CD4-positive, alpha-beta T cell treated with Interleukin-6 for 4 hours (primary cell): Measurements from ENCODE around the gene MYO5B.
"Not testable (repeated sequence)": the region's sequence is repeated elsewhere in the genome, so short reads cannot be mapped to it uniquely, and the experiment has no call there.

Experiments used
- DNase-seq: peaks from one replicate; pipeline ENCODE4 v3.0.0-alpha.2; 2020; ENCODE audit warnings: mixed read lengths

MYO5B gene

DNA sequence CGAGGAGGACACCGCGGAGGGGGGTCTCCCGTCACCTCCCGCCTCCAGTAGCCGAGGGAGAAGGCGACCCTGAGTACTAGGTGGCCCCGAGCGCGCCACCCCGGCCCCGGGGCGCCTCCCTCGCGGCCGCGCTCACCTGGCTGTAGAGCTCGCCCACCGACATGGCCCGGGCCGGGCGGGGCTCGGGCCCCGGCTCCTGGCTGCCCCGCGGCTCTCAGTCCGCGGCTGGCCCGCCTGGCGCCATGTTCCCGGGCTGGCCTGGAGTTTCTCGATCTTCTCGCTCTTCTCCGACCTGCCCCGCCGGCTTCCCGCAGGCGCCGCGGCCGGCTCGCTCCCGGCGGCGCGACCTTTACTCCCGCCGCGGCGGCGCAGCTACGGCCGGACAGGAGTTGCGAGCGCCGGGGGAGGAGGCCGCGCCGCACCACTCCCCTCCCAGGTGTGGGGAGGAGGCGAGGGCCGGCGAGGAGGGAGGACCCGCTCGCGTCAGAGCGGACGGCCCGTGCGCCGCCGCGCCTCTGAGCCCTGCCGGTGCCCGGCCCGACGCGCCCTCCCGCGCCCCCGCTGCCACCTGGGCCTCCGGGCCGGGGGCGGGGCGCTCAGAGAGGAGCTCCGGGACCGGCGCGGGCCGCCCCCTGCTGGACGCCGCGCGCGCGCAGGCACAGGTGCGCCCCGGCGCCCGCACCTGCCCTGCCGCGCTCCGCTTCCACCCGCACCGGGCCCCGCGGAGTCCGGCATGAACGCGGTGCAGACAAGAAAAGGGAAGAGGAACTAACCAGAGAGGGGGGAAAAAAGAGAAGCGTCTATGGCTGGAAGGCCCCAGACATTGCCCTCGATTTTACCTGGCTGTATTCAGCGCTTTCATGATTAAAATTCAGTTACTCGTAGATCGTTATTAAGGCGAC, at the start of gene MYO5B:
Gene MYO5B, minus strand, starts transcription at position 517 of the 902 bp plus-strand sequence. Its CDS starts 354 bp downstream, at position 163.
- DNase-seq: peak; percentile 56

GRCh38 chr18:50241768-50242167, 46.8 kb upstream of the MYO5B start:
- DNase-seq: not testable (repeated sequence)

DNA sequence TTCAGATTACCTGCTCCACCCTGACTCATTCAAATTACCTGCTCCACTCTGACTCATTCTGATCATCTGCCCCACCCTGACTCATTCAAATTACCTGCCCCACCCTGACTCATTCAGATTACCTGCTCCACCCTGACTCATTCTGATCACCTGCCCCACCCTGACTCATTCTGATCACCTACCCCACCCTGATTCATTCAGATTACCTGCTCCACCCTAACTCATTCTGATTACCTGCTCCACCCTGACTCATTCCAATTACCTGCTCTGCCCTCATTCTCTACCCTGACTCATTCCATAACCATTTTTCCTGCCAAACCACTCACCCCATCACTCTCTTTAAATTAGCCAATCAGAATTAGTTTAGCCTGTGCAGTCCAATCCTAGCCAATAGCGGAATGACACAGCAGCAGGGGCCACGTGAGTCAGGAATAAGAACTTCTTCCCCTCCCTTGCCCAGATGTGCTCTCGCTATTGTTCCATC, 45.2 kb upstream of the MYO5B start:
- no peak for DNase-seq

- no peak for DNase-seq
Observed at GRCh38 chr18:50232419-50232818, 37.5 kb upstream of the MYO5B start.

DNA sequence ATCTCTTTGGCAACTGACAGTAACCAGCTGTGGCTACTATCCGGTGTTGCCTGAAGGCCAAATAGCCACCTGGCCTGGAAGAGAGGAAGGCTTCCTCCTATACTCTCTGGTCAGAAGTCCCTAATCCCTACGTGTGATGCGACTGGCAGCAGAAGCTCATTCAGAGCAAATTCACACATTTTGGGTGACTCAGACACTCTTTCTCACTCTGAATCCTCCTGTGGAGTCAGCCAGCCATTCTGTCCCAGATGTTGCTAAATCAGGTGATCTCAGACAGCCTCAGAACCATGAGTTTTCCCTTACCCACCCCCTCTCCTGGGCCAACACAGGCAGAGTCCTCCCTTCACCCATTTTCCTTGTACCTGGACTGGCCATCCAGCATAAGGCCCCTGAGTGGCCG, 36.7 kb upstream of the MYO5B start:
- no peak for DNase-seq

DNA sequence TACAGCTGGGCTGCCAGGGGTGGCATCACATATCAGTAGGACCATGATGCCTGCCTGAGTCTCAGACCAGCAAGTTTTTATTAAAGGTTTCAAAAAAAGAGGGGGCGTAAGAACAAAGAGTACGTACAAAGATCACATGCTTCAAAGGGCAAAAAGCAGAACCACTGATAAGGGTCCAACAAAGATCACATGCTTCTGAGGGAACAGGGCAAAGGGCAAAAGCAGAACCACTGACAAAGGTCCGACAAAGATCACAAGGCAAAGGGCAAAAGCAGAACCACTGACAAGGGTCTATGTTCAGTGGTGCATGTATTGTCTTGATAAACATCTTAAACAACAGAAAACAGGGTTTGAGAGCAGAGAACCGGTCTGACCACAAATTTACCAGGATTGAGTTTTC, 25.3 kb upstream of the MYO5B start:
- DNase-seq: not testable (repeated sequence)

GRCh38 chr18:50218432-50219197, 23.7 kb upstream of the MYO5B start:
- peak; percentile 39 for DNase-seq

DNA sequence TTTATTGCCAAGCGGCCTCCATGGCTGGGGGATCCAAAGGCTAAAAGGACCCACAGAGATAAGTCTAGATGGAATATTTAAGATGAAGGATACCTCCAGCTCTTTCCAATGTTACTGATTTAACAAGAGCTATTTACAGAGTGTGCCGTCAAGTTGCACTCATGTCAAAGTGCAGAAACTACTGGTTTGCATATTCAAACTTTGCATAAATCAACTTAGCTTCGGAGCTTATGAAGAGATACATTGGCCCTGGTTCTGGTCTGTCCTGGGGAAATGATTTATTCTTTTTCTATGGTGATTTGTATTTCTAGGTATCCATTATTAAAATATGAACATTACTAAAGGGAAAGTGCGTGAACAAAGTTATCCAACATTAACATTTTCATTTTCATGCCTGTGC, 14.4 kb upstream of the MYO5B start:
- DNase-seq: no peak

DNA sequence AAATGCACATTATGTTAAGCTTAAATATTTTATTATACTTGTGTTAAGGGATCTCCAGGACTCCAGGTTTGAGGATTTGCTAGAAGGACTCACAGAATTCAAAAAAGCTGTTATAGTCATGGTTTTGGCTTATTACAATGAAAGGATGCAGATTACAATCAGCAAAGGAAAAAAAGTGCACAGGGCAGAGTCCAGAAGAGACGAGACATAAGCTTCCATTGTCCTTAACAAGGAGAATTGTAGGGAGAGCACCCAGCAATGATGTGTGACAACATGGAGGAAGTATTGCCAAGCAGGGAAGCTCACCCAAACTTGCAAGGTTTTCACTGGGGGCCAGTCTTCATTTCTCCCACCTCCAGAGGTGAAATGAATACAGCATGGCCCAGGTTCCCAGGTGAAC, 12.8 kb upstream of the MYO5B start:
- DNase-seq: no peak

GRCh38 chr18:50203801-50204604, 9.1 kb upstream of the MYO5B start:
- peak; percentile 9 for DNase-seq

GRCh38 chr18:50201476-50202018, 6.6 kb upstream of the MYO5B start:
- DNase-seq: no peak

GRCh38 chr18:50199921-50200320, 5.0 kb upstream of the MYO5B start:
- DNase-seq: no peak

DNA sequence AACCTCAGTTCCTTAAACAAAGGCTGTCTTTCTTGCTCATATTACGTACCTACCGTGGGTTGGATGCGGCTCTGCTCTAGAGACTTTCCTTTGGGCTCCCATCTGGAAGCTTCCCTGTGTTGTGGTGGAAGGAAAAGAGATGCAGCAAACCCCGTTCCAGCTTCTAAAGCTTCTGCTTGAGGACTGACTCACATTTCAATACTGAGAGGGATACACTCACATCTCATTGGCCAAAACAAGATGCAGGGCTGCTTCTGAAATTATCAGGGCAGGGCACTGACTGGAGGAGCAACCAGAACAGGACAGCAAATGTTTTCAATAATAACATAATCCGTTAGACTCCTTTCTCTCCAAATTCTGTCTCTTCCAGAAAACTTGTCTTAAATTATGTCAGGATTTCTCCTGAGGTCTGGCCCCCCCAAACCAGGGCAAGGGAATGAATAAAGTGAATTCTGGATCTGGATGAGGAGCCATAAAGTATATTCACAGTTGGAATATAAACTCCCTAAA, 4.5 kb upstream of the MYO5B start:
- DNase-seq: no peak

DNA sequence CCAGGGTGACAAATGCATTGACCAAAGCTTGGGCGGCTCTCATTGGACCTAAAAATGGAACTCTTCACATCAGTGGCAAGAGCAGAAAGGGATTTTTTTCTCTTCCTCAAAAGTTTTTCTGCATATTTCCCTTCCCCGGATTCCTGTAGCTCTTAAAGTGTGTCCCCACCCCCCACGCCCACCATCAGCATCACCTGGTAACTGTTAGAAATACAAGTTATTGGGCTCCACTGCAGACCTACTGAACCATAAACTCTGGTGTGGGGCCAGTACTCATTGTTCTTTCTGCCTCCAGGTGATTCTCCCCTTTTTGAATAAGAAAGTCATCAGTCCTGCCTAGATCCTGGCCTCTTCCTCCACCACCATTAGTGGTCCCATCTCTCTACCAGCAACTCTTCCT, 1.3 kb upstream of the MYO5B start:
- DNase-seq: no peak

DNA sequence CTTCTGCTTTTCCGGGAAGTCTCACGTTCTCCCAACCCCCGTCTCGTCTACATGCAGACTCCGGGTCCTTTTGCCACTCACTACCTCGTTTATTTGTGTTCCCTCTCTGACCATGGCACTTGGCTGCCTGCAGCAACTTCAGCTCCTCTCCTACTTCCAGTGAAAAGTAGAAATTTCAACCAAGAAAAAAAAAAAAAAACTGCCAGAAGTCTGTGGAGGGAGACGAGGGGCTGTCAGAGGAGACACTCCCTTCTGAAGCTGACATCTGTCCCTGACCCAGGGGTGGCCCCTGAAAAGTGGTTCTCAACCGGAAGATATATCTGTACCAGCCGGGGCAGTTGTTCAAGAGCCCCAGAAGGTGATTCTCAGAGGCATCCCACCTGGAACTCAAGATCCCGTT, 742 bp upstream of the MYO5B start:
- no peak for DNase-seq

DNA sequence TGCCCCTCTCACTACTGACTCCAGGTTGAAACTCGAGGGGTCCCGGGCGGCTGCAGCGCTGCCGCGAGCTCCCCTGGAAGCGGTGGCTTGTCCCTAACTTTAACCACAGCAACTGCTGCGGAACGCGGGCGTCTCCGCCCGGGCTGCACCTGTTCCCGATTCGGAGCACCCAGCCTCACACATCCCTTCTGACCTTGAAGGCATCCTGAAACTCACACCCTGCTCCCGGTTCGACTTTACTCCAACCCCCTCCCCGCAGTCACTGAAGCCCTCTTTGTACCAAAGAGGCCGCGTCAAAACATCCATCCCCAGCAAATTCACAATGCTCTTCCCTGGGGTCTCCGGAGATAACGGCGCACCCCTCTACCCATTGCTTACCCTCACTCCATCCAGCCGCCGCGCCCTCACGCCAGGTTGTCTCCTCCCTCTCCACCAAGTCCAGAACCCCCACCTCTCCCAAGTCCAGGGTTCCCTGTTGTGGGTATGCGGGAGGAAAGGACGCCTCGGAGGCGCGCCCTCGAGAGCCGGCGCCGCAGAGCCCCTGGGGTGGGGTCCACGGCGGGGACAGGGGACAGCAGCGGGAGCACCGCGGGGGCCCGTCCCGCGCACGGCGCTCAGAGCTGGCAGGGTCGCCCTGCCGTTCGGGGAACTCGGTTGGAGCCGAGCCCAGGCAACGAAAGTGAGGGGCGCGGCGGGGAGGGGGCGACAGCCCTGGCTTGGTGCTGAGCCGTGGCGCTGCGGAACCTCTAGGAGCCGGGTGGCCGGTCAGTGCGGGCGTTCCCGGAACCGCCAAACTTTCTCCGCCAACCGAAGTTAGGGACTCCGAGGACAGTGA, 934 bp downstream of the MYO5B start:
- DNase-seq: no peak

DNA sequence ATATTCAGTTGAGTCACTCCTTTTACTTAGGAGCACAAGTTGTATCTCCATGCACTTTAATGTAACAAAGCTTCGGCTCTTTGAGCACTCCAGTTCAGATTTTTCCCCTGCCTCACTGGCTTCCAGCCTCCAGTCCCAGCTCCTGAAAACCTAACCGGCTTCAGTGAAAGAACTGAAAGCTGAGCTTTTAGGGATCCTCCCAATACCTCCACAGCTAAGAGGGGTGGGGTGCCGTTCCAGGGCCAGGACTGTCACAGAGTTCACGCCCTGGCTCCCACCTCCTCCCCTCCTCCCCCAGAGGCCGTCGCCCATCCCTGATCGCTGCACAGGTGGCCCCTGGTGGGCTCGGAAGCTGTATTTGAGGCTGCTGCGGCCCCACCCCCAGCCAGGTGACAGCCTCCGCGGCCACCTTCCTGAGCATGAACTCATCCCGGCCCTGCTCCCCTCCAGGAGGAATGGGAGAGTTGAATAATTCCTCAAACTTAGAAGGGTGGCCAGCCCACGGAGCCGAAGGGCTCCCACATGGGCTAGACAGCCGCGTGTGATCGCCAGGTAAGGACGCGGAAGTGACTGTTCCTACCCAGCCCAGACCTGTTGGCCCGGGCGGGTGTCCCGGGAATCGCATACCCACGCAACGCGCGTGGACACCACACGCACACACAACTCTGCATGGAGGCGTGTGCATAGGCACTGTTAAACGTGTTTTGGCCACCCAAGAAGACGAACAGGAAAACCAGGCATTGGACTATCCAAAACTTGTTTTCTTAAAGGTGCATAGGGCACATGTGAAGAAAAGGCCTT, 1.8 kb downstream of the MYO5B start:
- DNase-seq: no peak

GRCh38 chr18:50190926-50191325, 4.0 kb downstream of the MYO5B start:
- no peak for DNase-seq

GRCh38 chr18:50190236-50190635, 4.7 kb downstream of the MYO5B start:
- no peak for DNase-seq

GRCh38 chr18:50189160-50189559, 5.8 kb downstream of the MYO5B start:
- DNase-seq: no peak

GRCh38 chr18:50188652-50189051, 6.3 kb downstream of the MYO5B start:
- no peak for DNase-seq
